ENCODE data around the gene ENPP7.

- TF ChIP-seq CTCF (IDR thresholded peaks at IDR 0.05 in 8 of 11, conservative IDR thresholded peaks at IDR 0.05 in 3 of 11), result no peak
- TF ChIP-seq POLR2A (IDR thresholded peaks at IDR 0.05), result no peak
Observed at GRCh38 chr17:79785017-79785899, 54.5 kb downstream of the ENPP7 start.

Data from spleen (tissue), 7 donors.